NCI-H1048 (cell line): Measurements from ENCODE around the gene MSI2.

Experiments
- DNase-seq: peaks from one replicate; lab custom pipeline; 2025; lab: John Stamatoyannopoulos, UW

Gene MSI2

GRCh38 chr17:57721967-57722703 is 465.8 kb downstream of the MSI2 start:
- no peak for DNase-seq

DNA sequence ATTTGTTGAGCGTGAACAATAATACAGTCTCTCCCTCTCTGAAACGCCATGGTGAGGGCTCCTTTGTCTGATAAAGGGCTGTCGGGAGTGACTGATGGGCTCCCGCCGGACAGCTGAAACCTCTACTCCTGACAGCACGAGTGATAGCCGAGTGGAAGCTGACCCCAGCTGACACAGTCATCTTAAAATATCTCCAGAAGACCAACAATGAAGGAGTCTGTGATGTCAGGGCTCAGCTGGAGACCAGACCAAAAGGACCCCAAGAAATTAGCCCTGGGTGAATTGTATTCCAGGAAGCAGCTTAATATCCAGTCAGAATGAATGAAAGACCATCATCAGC is 466.4 kb downstream of the MSI2 start:
- no peak for DNase-seq

DNA sequence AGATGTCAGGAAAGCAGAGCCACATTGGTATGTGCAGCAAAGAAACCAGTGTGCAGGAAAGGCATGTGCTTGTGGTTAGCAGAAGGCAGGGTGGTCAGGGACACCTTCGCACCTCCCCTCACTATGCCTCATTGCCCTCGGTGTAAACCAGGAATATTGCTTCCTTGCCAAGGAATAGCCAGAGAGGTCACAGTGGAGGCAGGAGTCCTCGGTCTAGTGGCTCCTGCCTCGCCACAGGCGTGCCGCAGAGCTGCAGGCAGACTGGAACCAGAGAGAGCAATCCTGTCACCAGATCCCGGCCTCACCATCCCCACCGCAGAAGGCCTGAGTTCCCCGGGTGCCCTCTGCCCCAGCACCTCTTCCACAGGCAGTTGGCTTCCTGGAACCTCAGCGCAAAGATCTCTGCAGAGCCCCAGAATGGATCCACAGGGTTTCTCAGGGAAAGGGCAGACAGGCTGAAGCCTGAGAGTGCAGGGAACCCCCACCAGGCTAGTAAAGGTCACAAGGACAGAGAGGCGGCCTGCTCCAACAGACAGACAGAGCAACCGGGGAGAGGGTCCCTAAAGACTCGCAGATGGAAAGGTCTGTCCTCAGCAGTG is 467.2 kb downstream of the MSI2 start:
- DNase-seq = no peak

DNA sequence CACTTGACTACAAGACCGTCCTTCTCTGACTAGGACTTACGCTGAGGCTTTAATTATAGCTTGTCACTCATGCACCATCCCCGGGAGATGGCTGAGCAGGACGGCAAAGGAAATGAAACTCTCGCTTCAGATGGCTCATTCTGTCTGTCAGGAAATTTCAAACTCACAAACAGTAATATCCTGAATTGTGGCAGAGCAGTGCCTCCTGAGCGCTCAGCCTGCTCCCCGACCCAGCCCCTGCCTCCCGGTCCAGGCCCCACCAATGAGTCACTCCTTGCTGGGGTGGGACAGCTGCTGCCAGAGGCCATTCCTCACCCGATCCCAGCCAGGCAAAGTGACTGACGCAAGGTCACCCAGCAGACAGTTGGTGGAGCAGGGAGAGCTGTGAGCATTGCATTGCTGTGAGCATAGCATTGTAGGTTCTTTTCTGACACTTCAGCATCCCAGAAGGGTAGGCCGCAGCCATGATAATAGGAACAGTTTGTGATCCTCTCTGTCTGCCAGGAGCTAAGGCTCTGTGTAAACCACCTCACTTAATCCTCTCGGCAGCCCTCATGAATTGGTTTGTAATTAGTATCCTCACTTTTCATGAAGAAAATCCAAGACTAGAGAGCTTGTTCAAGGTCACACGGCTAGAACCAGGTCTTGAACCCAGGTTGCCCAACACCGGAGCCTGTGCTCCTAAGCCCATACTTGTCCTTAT is 467.9 kb downstream of the MSI2 start:
- no peak for DNase-seq

GRCh38 chr17:57724729-57725125 is 468.4 kb downstream of the MSI2 start:
- no peak for DNase-seq

GRCh38 chr17:57726213-57726790 is 470.0 kb downstream of the MSI2 start:
- DNase-seq = no peak

DNA sequence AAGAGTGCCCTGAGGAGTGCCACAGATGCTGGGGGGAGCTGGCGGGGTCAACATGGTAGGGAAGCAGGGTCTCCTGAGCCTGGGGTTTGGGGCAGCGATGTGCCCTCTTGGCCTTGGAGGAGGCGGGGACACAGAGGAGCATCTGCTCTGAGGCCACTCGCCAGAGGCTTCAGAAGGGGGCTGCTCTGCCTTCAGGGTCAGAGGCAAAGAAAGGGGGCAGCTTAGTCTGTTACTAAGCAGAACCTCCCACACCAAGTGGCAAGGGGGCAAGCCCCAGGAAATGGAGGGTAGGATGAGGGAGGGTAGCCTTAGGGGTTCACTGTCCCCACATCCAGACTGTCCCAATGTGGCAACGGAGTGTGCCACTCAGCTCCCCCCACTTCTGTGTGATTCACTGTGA is 470.5 kb downstream of the MSI2 start:
- DNase-seq = no peak

GRCh38 chr17:57727630-57728175 is 471.4 kb downstream of the MSI2 start:
- DNase-seq = no peak

GRCh38 chr17:57730026-57730701 is 473.8 kb downstream of the MSI2 start:
- no peak for DNase-seq

DNA sequence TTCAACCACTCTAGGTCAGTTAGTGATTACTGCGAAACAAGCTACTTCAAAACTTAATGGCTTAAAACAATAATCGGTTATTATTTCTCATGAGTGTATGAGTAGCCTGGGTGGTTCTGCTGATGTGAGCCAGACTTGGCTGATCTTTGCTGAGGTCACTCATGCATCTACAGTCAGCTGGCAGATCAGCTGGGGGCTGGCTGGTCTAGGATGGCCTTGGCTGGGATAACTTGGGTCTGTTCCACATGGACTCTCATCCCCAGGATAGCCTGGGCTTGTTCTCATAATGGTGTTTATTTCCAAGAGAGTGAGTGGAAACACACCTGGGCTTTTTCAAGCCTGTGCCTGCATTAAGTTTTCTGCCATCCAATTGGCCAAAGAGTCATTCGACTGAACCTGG is 475.7 kb downstream of the MSI2 start:
- DNase-seq = no peak

DNA sequence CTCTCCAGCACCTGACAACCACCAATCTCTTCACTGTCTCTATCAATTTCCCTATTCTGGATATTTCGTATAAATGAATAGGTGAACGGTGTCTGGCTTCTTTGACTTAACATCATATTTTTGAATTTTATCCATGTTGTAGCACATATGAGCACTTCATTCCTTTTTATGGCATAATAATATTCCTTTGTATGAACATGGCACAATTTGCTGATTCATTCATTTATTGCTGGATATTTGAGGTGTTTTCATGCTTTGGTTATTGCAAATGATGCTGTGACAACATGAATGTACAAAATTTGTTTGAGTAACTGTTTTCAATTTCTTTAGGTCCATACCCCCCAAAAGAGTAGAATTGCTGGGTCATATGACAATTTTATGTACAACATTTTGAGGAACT is 476.8 kb downstream of the MSI2 start:
- no peak for DNase-seq
